MM.1S (cell line): ENCODE data around the gene PCMT1.

Source experiments
- DNase-seq: peaks from one replicate; pipeline ENCODE4 v3.0.0-alpha.2; 2015
- H2AFZ ChIP-seq: fragments of 300-600 bp; sonication (generic); 2 replicates; pipeline ENCODE4 v1.6.0; 2016; ENCODE audit warnings: antibody characterized with exemption, low read length
- H3F3A ChIP-seq: fragments of 300-600 bp; sonication (generic); 2 replicates; pipeline ENCODE4 v1.6.1; 2016; ENCODE audit warnings: mild to moderate bottlenecking, antibody characterized with exemption, low read length, moderate library complexity, mixed read lengths; ENCODE audit not compliant: insufficient read depth
- H3K27ac ChIP-seq: fragments of 300-600 bp; sonication (generic); 2 replicates; pipeline ENCODE4 v1.5.1; 2016; ENCODE audit warnings: mild to moderate bottlenecking, low read length
- H3K27me3 ChIP-seq: fragments of 300-600 bp; sonication (generic); replicated peaks from 2 replicates; pipeline ENCODE4 v1.6.0; 2016; ENCODE audit warnings: low read length; ENCODE audit not compliant: insufficient read depth
- H3K36me3 ChIP-seq: fragments of 300-600 bp; sonication (generic); replicated peaks from 2 replicates; pipeline ENCODE4 v1.6.1; 2016; ENCODE audit warnings: mild to moderate bottlenecking, low read length, mixed read lengths; ENCODE audit not compliant: insufficient read depth
- H3K4me1 ChIP-seq: fragments of 300-600 bp; sonication (generic); 2 replicates; pipeline ENCODE4 v1.6.1; 2016; ENCODE audit warnings: low read length, mixed read lengths
- H3K4me2 ChIP-seq: fragments of 300-600 bp; sonication (generic); 2 replicates; pipeline ENCODE4 v1.6.0; 2016; ENCODE audit warnings: low read depth, low read length
- H3K4me3 ChIP-seq: fragments of 300-600 bp; sonication (generic); 2 replicates; pipeline ENCODE4 v1.5.1; 2016; ENCODE audit warnings: low read length, mixed read lengths
- H3K79me2 ChIP-seq: fragments of 300-600 bp; sonication (generic); 2 replicates; pipeline ENCODE4 v1.6.1; 2016; ENCODE audit warnings: mixed run types, low read length, mixed read lengths
- H3K9ac ChIP-seq: fragments of 300-600 bp; sonication (generic); 2 replicates; pipeline ENCODE4 v1.6.1; 2016; ENCODE audit warnings: low read length, mixed read lengths
- H3K9me2 ChIP-seq: fragments of 300-600 bp; sonication (generic); replicated peaks from 2 replicates; pipeline ENCODE4 v1.6.1; 2016; ENCODE audit warnings: mild to moderate bottlenecking, low read length, mixed read lengths; ENCODE audit not compliant: insufficient read depth
- H3K9me3 ChIP-seq: fragments of 300-600 bp; sonication (generic); replicated peaks from 2 replicates; pipeline ENCODE4 v1.6.1; 2016; ENCODE audit warnings: mild to moderate bottlenecking, low read length, mixed read lengths; ENCODE audit not compliant: insufficient read depth
- H4K20me1 ChIP-seq: fragments of 300-600 bp; sonication (generic); 2 replicates; pipeline ENCODE4 v1.6.1; 2016; ENCODE audit warnings: mild to moderate bottlenecking, low read length, moderate library complexity, mixed read lengths; ENCODE audit not compliant: insufficient read depth
- CTCF ChIP-seq: fragments of 300-600 bp; sonication (generic); IDR thresholded peaks from 2 replicates; pipeline ENCODE4 v1.5.1; 2016; ENCODE audit warnings: antibody characterized with exemption, low read length, mixed read lengths
- EZH2 ChIP-seq: fragments of 300-600 bp; sonication (generic); optimal IDR thresholded peaks from 2 replicates; pipeline ENCODE3; 2017; ENCODE audit warnings: low read depth, mild to moderate bottlenecking, antibody characterized with exemption, low read length, mixed read lengths
- EZH2phosphoT487 ChIP-seq: fragments of 300-600 bp; sonication (generic); IDR thresholded peaks from 2 replicates; pipeline ENCODE4 v1.6.1; 2018; ENCODE audit warnings: antibody characterized with exemption, low read length

Gene PCMT1

GRCh38 chr6:149728499-149729234 lies 20.9 kb upstream of the PCMT1 start:
- Histone ChIP-seq H3K27me3 (no peaks in the 10 kb centered on the region), H3K4me1 (no peaks in the 10 kb centered on the region), H3K4me2 (no peak overlapping the region), H3K9me3 (no peaks in the 10 kb centered on the region), H3K36me3 (no peaks in the 10 kb centered on the region), H3K9me2 (no peaks in the 10 kb centered on the region), H3K27ac (no peak overlapping the region), H3K4me3 (no peak overlapping the region), H3K79me2 (no peaks in the 10 kb centered on the region), H3K9ac (no peak overlapping the region), H2AFZ (no peak overlapping the region), H4K20me1 (no peaks in the 10 kb centered on the region), H3F3A (no peaks in the 10 kb centered on the region)
- TF ChIP-seq CTCF (no peak), EZH2 (no peak), EZH2phosphoT487 (no peak)
- DNase-seq = no peak

- H3K79me2 ChIP-seq = no peaks in the 10 kb centered on the region
- H3K36me3 ChIP-seq = no peaks in the 10 kb centered on the region
- no peak overlapping the region for H3K4me3 ChIP-seq
- no peaks in the 10 kb centered on the region for H3K9me3 ChIP-seq
- no peaks in the 10 kb centered on the region for H4K20me1 ChIP-seq
- TF ChIP-seq CTCF (no peak), EZH2 (no peak), EZH2phosphoT487 (no peak)
- H3K27me3 ChIP-seq = no peaks in the 10 kb centered on the region
- no peak for DNase-seq
- no peak overlapping the region for H3K27ac ChIP-seq
- no peak overlapping the region for H3K4me2 ChIP-seq
- no peak overlapping the region for H3K9ac ChIP-seq
- H2AFZ ChIP-seq = no peak overlapping the region
- no peaks in the 10 kb centered on the region for H3K9me2 ChIP-seq
- H3F3A ChIP-seq = no peaks in the 10 kb centered on the region
- no peaks in the 10 kb centered on the region for H3K4me1 ChIP-seq
Observed at GRCh38 chr6:149729824-149730223, 19.7 kb upstream of the PCMT1 start.

GRCh38 chr6:149733089-149733720 lies 16.3 kb upstream of the PCMT1 start:
- no peaks in the 10 kb centered on the region for H3K4me1 ChIP-seq
- no peak overlapping the region for H2AFZ ChIP-seq
- no peaks in the 10 kb centered on the region for H3F3A ChIP-seq
- no peaks in the 10 kb centered on the region for H3K36me3 ChIP-seq
- no peak overlapping the region for H3K27ac ChIP-seq
- no peak overlapping the region for H3K4me2 ChIP-seq
- no peaks in the 10 kb centered on the region for H3K79me2 ChIP-seq
- no peaks in the 10 kb centered on the region for H3K27me3 ChIP-seq
- TF ChIP-seq CTCF (no peak), EZH2phosphoT487 (no peak), EZH2 (no peak)
- H4K20me1 ChIP-seq = no peaks in the 10 kb centered on the region
- H3K9ac ChIP-seq = no peak overlapping the region
- H3K9me2 ChIP-seq = no peaks in the 10 kb centered on the region
- no peak overlapping the region for H3K4me3 ChIP-seq
- no peaks in the 10 kb centered on the region for H3K9me3 ChIP-seq
- no peak for DNase-seq
